GM04504 (cell line): ENCODE measurements around the gene CHCHD3.

Experiments
- DNase-seq: peaks from one replicate; pipeline ENCODE4 v3.0.0-alpha.2; 2012; ENCODE audit warnings: low read depth

CHCHD3 gene

GRCh38 chr7:133077394-133077793 lies 4.5 kb downstream of the CHCHD3 start:
- DNase-seq = no peak

DNA sequence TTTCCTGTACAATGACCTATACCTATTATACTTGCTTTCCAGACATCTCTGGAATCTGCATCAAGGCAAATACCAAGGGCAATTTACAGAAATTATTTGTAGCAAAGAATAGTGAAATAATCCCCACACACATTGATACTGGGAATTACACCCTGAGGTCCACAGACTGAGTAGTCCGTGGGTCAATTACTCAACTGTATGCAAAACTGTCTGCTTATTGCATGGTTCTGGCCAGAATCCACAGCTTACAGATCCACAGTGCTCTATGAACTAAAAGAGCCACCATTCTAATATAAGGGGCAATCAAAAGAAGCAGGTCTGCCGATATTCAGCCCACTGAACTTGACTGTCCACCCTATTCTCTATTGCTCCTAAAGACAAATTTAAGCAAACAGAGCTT lies 5.7 kb downstream of the CHCHD3 start:
- DNase-seq = no peak

GRCh38 chr7:133071506-133071905 lies 10.4 kb downstream of the CHCHD3 start:
- DNase-seq = no peak

GRCh38 chr7:133070562-133070961 lies 11.3 kb downstream of the CHCHD3 start:
- no peak for DNase-seq

DNA sequence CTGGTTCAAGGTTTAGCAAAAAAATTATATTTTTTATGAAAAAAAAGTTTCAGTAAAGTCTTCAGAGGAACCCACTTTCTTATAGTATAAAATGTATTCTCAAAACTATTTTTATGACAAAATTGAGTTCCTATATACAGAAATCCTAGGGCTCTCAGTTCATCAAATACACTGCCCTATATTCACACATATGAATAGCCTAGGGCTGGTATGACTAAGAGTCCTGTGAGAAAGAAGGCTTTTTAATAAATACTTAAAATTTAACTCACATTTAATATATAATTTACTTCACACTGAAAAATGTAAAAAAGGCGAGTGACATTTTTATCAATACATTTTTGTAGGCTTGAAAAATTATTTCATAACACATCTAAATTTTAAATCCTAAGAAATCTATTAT lies 16.6 kb downstream of the CHCHD3 start:
- DNase-seq = no peak

DNA sequence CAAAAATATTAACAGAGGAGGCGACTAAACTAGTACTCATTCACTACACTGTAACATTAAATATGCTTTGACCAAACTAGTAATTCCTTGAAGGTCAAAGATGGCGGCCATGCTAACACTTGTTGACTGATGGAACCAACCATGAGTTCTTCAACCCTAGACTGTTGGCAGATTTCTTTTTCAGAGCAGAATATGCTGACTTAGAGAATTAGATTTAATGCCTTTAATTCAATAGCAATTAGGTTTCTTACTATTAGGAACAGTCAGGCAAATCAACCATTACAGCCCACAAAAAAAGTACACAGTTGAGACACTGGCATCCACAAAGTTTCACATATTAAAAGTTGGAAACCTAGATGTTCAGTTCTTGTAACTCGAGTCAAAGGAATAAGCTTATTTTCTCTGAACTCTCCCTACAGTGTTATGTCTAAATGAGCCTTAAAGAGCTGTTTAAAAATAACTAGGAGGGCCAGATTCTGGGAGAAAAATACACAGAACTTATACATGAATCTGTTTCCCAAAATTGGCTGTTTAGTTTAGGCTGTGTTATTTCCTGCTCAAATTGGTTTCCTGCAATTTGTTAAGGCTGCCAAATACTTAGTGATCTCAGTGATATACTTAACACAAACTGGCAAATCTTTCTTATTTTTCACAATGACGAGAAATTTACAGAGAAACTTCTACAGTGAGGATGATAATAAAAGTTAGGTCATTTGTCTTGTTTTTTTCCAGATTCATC lies 17.6 kb downstream of the CHCHD3 start:
- no peak for DNase-seq

- no peak for DNase-seq
Observed at GRCh38 chr7:133061792-133062191, 20.1 kb downstream of the CHCHD3 start.

- DNase-seq = no peak
Observed at GRCh38 chr7:133061357-133061756, 20.5 kb downstream of the CHCHD3 start.

GRCh38 chr7:133060004-133060403 lies 21.9 kb downstream of the CHCHD3 start:
- DNase-seq = no peak

GRCh38 chr7:133059263-133059662 lies 22.6 kb downstream of the CHCHD3 start:
- DNase-seq = no peak

- DNase-seq = no peak
Observed at GRCh38 chr7:133056370-133057238, 25.3 kb downstream of the CHCHD3 start.

GRCh38 chr7:133054162-133054840 lies 27.6 kb downstream of the CHCHD3 start:
- DNase-seq = no peak

DNA sequence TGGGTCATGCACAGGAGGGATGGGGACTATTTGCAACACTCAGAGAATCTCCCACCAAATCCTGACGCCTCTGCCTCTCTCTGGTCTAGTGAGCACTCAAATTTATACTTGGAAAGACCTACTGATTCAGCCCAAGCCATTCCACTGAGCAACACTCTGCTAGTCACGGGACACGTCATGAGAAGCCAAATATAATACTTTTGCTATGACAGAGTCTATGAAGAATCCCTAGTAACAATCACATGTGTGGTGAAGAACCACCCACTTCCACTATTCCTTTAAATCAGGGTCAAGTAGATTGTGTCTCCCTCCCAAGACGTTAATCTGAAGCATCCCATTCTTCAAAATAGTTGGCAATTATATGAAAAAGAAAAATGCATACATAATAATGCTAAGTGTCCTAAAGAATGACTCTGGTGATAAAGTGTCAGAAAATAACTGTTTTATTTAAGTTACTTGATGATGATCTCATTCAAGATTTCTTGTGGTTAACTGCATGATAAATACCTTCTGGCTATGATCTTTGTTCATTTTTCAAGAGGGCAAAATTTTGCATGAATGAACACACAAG lies 28.5 kb downstream of the CHCHD3 start:
- DNase-seq = peak; percentile 88

- DNase-seq = peak; percentile 10
Observed at GRCh38 chr7:133052826-133053225, 29.1 kb downstream of the CHCHD3 start.

- DNase-seq = no peak
Observed at GRCh38 chr7:133052401-133052756, 29.5 kb downstream of the CHCHD3 start.

GRCh38 chr7:133051719-133052400 lies 30.0 kb downstream of the CHCHD3 start:
- no peak for DNase-seq

DNA sequence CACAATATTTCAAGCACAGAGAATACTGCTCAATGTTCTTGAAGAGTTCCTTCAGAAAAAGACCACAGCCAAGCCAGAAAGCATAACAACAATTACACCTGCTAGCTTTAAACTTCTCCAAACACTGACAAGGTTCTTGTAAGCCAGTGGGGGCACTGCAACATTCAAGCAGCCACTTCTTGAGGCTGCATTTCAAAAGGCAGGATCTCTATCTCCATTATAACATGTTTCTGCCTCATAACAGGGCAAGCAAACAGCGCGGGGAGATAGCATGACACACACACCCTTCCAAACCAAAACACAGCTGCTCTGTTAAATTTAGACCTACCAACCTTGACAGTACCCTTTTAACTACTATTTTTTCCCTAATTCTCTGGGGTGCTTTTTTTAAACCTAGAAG lies 30.8 kb downstream of the CHCHD3 start:
- DNase-seq = no peak

DNA sequence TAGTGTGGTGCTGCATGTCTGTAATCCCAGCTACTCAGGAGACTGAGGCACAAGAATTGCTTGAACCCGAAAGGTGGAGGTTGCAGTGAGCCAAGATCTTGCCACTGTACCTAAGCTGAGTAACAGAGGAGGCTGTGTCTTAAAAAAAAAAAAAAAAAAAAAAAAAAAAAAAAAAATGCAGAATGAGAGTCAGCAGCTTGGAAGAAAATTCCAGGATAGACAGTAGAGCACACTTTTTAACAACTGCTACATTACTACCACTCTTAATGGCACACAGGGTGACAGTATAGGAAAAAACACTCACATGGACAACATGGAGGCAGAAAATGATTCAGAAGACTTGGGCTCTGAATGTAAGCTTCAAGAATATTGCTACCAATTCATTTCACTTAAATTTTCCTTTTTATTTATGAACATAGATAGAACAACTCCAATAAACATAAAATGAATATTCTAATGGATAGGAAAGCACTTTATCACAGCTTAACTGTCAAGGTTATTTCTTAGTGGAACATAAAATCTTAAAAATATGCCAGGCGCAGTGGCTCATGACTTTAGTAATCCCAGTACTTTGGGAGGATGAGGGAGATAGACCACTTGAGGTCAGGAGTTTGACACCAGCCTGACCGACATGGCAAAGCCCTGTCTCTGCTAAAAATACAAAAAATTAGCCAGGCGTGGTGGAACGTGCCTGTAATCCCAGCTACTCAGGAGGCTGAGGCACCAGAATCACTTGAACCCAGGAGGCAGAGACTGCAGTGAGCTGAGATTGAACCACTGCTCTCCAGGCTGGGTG lies 31.5 kb downstream of the CHCHD3 start:
- no peak for DNase-seq

DNA sequence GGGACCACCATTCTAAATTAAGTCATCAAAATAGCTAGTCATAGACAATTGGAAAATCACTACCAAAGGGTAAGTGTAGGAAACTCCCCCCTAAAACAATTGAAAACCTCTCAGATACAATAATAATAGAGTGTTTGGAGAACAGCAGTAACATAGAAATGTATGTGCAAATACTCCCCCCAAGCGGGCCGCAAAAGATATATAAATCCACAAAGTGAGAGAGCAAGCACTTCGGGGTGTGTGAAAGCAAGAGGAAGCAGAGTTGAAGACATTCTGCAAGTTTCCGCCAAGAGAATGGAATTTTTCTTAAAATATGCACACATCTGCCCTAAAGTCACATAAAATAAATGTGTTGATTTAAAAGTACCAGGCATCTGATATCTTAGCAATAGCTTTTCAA lies 33.3 kb downstream of the CHCHD3 start:
- DNase-seq = no peak

- DNase-seq = no peak
Observed at GRCh38 chr7:133047321-133047720, 34.6 kb downstream of the CHCHD3 start.
